Measurements from ENCODE around the gene KRT6C.

KRT6C gene

GRCh38 chr12:52434760-52435530, 38.7 kb downstream of the KRT6C start:
- DNase-seq (ENCODE audit: low spot score) = no peak

GRCh38 chr12:52434081-52434733, 39.4 kb downstream of the KRT6C start, which contains the start of gene KRT75:
TSS of gene KRT75 (minus strand) at chr12:52434371. CDS start at chr12:52434304, 67 bp downstream.
- DNase-seq (ENCODE audit: low spot score) = peak; percentile 43

DNA sequence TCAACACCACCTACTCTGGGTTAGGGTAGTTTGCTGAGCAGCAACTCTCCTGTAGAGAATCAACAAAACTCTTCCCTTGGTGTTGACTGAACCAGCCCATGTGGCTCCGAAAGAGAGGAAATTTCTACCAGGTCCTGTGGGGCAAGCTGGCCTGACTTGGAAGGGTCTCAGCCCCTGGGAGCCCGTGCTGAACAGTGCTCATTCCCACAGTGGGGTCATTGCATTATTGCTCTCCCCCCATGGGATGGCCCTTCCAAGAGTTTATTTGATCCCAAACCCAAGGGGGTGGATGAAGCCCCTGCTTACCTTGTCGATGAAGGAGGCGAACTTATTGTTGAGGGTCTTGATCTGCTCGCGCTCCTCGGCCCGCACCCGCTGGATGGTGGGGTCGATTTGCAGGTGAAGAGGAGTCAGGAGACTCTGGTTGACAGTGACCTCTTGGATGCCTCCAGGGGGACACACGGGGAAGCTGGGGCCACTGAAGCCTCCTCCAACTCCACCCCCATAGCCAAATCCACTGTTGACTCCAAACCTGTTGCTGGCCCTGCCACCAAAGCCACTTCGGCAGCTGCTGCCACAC, 40.0 kb downstream of the KRT6C start:
- no peak for DNase-seq (ENCODE audit: low spot score)

GRCh38 chr12:52432559-52433207, 40.9 kb downstream of the KRT6C start:
- DNase-seq (ENCODE audit: low spot score) = no peak

DNA sequence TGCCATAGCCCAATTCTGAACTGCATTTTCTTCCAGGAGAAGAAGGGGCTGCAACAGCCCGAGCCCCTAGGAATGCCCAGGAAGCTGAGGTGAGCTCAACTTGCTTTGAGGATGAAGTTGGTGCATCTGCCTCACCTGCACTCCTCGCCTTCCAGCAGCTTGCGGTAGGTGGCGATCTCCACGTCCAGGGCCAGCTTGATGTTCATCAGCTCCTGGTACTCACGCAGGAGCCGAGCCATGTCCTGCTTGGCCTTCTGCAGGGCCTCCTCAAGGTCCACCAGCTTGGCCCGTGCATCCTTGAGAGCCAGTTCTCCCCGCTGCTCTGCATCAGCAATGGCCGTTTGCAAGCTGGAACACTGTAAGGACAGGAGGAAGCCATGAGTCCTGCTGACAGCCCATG, 45.5 kb downstream of the KRT6C start:
- DNase-seq (ENCODE audit: low spot score) = no peak

- no peak for DNase-seq (ENCODE audit: low spot score)
Observed at GRCh38 chr12:52427083-52427482, 46.5 kb downstream of the KRT6C start.

DNA sequence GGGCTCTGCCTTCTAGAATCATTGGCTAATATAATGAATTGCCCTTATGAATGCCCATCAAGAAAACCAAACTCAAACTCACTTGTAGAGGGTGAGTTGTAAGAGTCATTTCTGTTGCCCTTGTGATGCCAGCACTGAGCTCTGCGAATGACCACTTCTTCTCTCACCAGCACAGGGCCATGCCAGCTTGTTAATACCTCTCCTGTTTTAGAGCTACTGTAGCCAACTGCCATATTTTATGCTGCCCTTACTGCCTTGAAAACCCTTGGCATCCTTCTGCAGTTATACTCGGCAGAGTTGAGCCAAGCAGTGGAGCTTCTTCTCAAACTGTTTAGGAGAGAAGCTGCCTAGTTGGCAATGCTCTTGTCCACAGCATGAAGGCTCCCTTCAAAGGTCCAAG, 47.6 kb downstream of the KRT6C start:
- DNase-seq (ENCODE audit: low spot score) = no peak

DNA sequence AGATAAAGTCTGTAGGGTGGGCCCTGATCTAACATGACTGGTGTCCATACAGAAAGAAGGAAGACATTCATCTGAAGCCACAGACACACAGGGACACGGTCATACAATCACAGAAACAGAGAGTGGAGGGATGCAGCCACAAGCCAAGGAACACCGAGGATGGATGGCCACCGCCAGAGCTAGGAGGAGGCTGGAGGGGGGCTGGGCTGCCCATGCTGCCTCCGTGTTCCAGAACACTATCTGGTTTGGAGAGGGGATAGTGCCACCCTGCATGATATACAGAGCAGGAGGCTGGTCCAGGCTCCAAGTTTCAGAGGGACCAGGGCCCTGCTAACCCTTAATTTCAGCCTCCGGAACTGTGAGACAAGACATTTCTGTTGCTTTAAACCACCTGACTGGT, 48.1 kb downstream of the KRT6C start:
- DNase-seq (ENCODE audit: low spot score) = no peak

DNA sequence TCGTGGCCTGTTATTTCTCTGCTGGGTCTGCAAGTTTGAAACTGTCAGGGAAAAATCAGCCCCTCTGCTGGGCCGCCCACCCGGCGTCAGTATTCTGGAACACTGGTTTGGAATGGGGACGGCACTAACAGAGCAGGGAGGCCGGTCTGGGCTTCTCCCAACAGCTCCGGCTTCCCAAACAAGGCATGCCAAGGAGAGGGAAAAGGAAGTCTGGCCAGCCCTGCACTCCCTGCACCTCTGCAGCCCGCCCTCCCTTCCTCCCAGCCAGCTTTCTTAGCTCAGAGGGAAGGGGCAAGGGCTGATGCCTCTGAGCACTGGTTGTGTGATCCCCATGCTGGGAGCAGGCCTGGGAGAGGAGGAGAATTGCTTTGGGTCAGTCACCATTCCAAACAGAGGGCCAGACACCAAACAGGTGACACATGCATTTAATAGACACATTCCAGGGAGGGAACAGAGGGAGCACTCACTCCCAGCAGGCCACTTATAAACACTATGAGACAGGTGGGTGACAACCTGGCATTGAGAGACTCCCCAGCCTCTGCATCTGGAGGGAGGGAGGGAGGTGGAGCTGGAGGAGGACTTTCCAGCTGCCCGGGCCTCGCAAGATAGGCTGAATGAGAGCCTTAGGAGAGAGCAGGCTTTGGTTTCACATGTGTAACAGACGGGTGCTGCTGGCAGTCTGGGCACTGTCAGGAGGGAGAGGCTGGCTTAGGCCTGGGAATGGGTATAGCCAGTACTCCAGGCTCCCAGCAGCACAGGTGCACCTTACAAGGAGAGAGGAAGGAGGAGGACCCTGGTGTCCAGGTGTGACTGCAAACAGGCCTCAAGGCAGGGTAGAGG, 49.7 kb downstream of the KRT6C start:
- DNase-seq (ENCODE audit: low spot score) = peak; percentile 31

DNA sequence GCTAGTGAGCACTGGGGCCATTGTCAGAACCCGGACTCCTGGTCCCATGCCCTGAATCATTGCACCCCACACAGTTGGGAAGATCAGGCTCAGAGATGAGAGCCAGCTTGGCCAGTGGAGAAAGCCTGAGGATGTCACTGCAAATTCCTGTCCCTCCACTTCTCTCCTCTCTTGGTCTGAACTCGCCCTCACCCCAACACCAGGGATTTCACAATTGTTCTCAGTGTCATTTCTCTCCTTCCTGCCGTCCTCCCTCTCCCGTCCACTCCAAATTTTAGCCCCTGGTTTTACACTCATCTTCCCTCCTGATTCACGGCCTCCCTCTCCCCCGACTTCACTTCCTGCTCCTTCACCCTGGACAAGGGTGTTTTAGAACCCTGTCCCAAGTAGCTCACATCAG, 50.6 kb downstream of the KRT6C start:
- DNase-seq (ENCODE audit: low spot score) = no peak

GRCh38 chr12:52419656-52420055, 53.9 kb downstream of the KRT6C start:
- DNase-seq (ENCODE audit: low spot score) = peak; percentile 38

DNA sequence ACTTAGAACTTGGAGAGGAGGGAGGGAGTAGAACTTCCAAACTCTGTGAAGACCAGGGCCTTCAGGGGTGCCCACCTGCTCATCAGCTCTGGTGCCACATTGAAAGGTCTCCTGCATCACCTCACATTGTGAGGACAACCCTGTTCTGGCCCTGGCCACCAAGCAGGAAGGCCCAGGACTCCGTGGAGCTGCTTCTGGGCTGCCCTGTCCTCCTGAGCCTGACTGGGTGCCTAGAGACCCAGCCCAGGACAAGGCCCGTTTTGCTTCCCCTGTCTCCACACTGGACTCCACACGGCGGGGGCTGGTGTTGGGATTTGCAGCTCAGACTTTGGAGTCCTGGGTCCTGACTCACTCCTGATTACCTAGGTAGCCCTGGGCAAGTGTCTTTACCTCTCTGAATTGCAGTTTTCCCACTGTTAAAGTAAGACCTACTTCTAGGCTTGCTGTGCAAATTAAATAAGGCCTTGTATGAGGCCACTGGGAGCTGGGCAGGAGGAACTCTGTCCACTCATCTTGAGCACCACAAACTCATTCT, 55.0 kb downstream of the KRT6C start:
- no peak for DNase-seq (ENCODE audit: low spot score)

All from SW480 (cell line).